Measurements from ENCODE around the gene GLP2R.

- TF ChIP-seq EZH2 (IDR thresholded peaks at IDR 0.05) (no peak), POLR2AphosphoS5 (IDR thresholded peaks at IDR 0.05; ENCODE audit: borderline replicate concordance, low read depth, low read length) (no peak), FOXP2 (optimal IDR thresholded peaks at IDR 0.05; ENCODE audit: control extremely low read depth, extremely low read length, insufficient read depth) (no peak)
Measured at GRCh38 chr17:9893411-9894012, 67.8 kb downstream of the GLP2R start.

Measured in SK-N-MC (cell line).